Vagina (tissue), 2 donors: ENCODE measurements around the gene DKKL1. TPM values are rescaled to one million over a fixed set of nuclear protein-coding genes. Genes with fewer than 3 reads are reported as not detected.
A peak's percentile ranks its signal among the peaks of the same experiment; 100 is the strongest.

Experiments
- DNase-seq, 2 donors: peaks; one replicate each; pipeline ENCODE4 v3.0.0-alpha.2; 2017; ENCODE audit errors: extremely low spot score in 2 of 2
- H3K27ac ChIP-seq: fragments of 200-600 bp; sonication (generic); one replicate; pipeline ENCODE4 v1.5.1; 2019
- H3K27me3 ChIP-seq: fragments of 200-600 bp; sonication (generic); one replicate; pipeline ENCODE4 v1.5.1; 2019
- H3K36me3 ChIP-seq, 2 donors: fragments of 200-600 bp; sonication (generic); one replicate each; pipeline ENCODE4 v1.5.1; 2017 to 2019
- H3K4me1 ChIP-seq: fragments of 200-600 bp; sonication (generic); one replicate; pipeline ENCODE4 v1.5.1; 2019
- H3K4me3 ChIP-seq, 2 donors: fragments of 200-600 bp; sonication (generic); 1 replicate in 1 of 2; 2 replicates in 1 of 2; pipeline ENCODE4 v1.5.1; 2016 to 2019
- H3K9me3 ChIP-seq: fragments of 200-600 bp; sonication (generic); one replicate; pipeline ENCODE4 v1.5.1; 2019
- CTCF ChIP-seq, 3 experiments: fragments of 450-650 bp in 2 of 3; fragments of 200-600 bp in 1 of 3; sonication (generic) in 1 of 3; IDR thresholded peaks; one replicate each; pipeline ENCODE4 v1.5.1; 2017 to 2019; ENCODE audit warnings: antibody characterized with exemption in 3 of 3, mild to moderate bottlenecking in 2 of 3, moderate library complexity in 2 of 3
- POLR2A ChIP-seq, 2 donors: fragments of 450-650 bp; IDR thresholded peaks; one replicate each; pipeline ENCODE4 v1.6.1; 2017; ENCODE audit warnings: antibody characterized with exemption in 2 of 2, mild to moderate bottlenecking in 2 of 2, moderate library complexity in 2 of 2
- POLR2AphosphoS5 ChIP-seq, 2 donors: sonication (generic); formaldehyde crosslinking; IDR thresholded peaks; one replicate each; pipeline ENCODE4 v1.9.0; 2017; ENCODE audit warnings: antibody characterized with exemption in 2 of 2, mild to moderate bottlenecking in 2 of 2, low read depth in 1 of 2; ENCODE audit not compliant: insufficient read depth in 1 of 2
- intact Hi-C: fragments of 100-400 bp; cut with DNase I; formaldehyde crosslinking; loops from one replicate; pipeline ENCODE4 v1.15.1; 2023
- total RNA-seq: library from RNA; depleted of rRNA; stranded (reverse); fragments of >200 nt; gene quantifications from one replicate; pipeline ENCODE4 v1.2.3, GENCODE V29; 2016

DKKL1 gene
- total RNA-seq, 1 donor from 2014 or later: not detected

GRCh38 chr19:49419173-49419572 is 55.5 kb downstream of the DKKL1 start:
- intact Hi-C loops: no loop called here
- H3K9me3 ChIP-seq: no peaks in the 10 kb centered on the region
- no peak overlapping the region for H3K4me3 ChIP-seq
- TF ChIP-seq CTCF (IDR thresholded peaks at IDR 0.05) (no peak), POLR2A (IDR thresholded peaks at IDR 0.05) (no peak), POLR2AphosphoS5 (IDR thresholded peaks at IDR 0.05; ENCODE audit: insufficient read depth in 1 of 2, low read depth in 1 of 2) (no peak)
- H3K36me3 ChIP-seq: no peaks in the 10 kb centered on the region
- H3K4me1 ChIP-seq: peaks cover 26% of the 10 kb centered on the region
- peaks cover 25% of the 10 kb centered on the region for H3K27me3 ChIP-seq
- H3K27ac ChIP-seq: no peak overlapping the region
- no peak for DNase-seq

- no peaks in the 10 kb centered on the region for H3K36me3 ChIP-seq
- no peak overlapping the region for H3K27ac ChIP-seq
- H3K9me3 ChIP-seq: no peaks in the 10 kb centered on the region
- no peak for DNase-seq
- no peak for TF ChIP-seq CTCF (IDR thresholded peaks at IDR 0.05)
- no peak for TF ChIP-seq POLR2A (IDR thresholded peaks at IDR 0.05)
- TF ChIP-seq POLR2AphosphoS5 (IDR thresholded peaks at IDR 0.05; ENCODE audit: insufficient read depth in 1 of 2, low read depth in 1 of 2): no peak
- peaks cover 26% of the 10 kb centered on the region for H3K4me1 ChIP-seq
- peaks cover 25% of the 10 kb centered on the region for H3K27me3 ChIP-seq
- intact Hi-C loops: no loop called here
- no peak overlapping the region for H3K4me3 ChIP-seq
Observed at GRCh38 chr19:49420227-49420626, 56.5 kb downstream of the DKKL1 start.

- H3K4me1 ChIP-seq: peaks cover 26% of the 10 kb centered on the region
- no peak overlapping the region for H3K27ac ChIP-seq
- no peaks in the 10 kb centered on the region for H3K9me3 ChIP-seq
- H3K36me3 ChIP-seq: no peaks in the 10 kb centered on the region
- intact Hi-C loops: no loop called here
- H3K4me3 ChIP-seq: no peak overlapping the region
- DNase-seq: no peak
- H3K27me3 ChIP-seq: peaks cover 32% of the 10 kb centered on the region
- no peak for TF ChIP-seq CTCF (IDR thresholded peaks at IDR 0.05)
- no peak for TF ChIP-seq POLR2A (IDR thresholded peaks at IDR 0.05)
- no peak for TF ChIP-seq POLR2AphosphoS5 (IDR thresholded peaks at IDR 0.05; ENCODE audit: insufficient read depth in 1 of 2, low read depth in 1 of 2)
Observed at GRCh38 chr19:49421039-49421877, 57.6 kb downstream of the DKKL1 start.

GRCh38 chr19:49421878-49422202 is 58.2 kb downstream of the DKKL1 start:
- H3K27me3 ChIP-seq: peaks cover 36% of the 10 kb centered on the region
- TF ChIP-seq POLR2AphosphoS5 (IDR thresholded peaks at IDR 0.05; ENCODE audit: insufficient read depth in 1 of 2, low read depth in 1 of 2): no peak
- no peak for TF ChIP-seq POLR2A (IDR thresholded peaks at IDR 0.05)
- TF ChIP-seq CTCF (IDR thresholded peaks at IDR 0.05): no peak
- no peaks in the 10 kb centered on the region for H3K36me3 ChIP-seq

GRCh38 chr19:49422407-49423070 is 58.9 kb downstream of the DKKL1 start:
- Histone ChIP-seq H3K27ac (no peak overlapping the region), H3K9me3 (no peaks in the 10 kb centered on the region), H3K4me1 (peaks cover 27% of the 10 kb centered on the region), H3K4me3 (peak overlapping the region in 1 of 2 donors; percentile 6), H3K27me3 (peaks cover 40% of the 10 kb centered on the region), H3K36me3 (no peaks in the 10 kb centered on the region)
- no peak for DNase-seq
- TF ChIP-seq POLR2A (IDR thresholded peaks at IDR 0.05) (no peak), CTCF (IDR thresholded peaks at IDR 0.05) (no peak)
- intact Hi-C loops: no loop called here

More at GRCh38 chr19:49421878-49422202, 58.2 kb downstream of the DKKL1 start:
- no peaks in the 10 kb centered on the region for H3K9me3 ChIP-seq
- intact Hi-C loops: no loop called here
- H3K27ac ChIP-seq: no peak overlapping the region
- H3K4me1 ChIP-seq: peaks cover 26% of the 10 kb centered on the region
- H3K4me3 ChIP-seq: no peak overlapping the region
- no peak for DNase-seq
